GM19351 (cell line): ENCODE results near the gene OS9.

ENCODE experiments used
- ATAC-seq: cut with Tn5 transposase; IDR thresholded peaks from one replicate; pipeline ENCODE4 v1.9.1; 2021; ENCODE audit warnings: mild to moderate bottlenecking, moderate library complexity; ENCODE audit not compliant: unreplicated experiment

The OS9 gene

DNA sequence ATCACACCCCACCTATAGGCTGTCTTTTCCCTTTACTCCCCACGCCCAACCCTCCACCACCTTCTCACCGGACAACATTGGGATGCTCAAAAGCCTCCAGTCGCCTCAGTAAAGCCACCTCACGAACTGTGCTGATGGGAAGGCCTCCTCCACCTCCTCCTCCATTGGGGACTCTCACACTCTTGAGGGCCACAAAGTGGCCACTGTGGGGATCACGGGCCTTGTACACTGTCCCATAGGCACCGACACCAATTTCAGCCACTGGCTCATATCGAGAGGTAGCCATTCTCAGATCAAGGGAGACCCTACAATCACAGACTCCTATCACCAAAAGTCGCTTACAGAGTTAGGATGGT lies 57.5 kb downstream of the OS9 start:
- ATAC-seq: no peak

- ATAC-seq: peak; percentile 64
Observed at GRCh38 chr12:57751788-57752667, 58.1 kb downstream of the OS9 start, which contains the start of gene CDK4. Gene CDK4 (minus strand): TSS chr12:57752310. CDS start chr12:57751717, 593 bp downstream.

- no peak for ATAC-seq
Observed at GRCh38 chr12:57752668-57753000, 58.7 kb downstream of the OS9 start.

DNA sequence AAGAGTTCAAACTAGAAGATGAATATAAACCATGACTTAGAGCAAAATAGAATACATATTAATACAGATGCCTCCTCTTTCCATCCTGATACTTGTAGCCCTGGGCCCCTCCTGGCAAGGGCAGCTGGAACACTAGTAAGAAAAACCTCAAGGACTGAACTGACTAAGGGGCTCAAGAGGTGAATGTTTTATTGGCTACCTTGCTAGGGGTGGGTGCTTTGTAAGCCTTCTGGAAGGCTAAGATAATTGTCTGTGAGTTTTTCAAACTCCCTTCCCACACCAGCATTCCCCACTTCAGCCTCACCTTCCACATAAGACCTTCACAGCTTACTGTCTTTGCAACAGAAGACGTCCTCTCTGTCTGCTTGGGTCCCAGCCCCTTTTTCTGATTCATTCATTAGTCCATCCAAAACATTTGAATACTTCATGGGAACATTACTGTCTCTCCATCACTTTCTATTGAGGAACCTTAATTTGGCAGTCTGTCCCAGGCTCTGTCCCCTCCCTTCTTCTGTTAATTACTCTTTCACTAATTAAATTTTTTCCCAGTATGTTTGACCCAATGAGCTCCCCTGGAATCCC lies 59.9 kb downstream of the OS9 start:
- no peak for ATAC-seq

DNA sequence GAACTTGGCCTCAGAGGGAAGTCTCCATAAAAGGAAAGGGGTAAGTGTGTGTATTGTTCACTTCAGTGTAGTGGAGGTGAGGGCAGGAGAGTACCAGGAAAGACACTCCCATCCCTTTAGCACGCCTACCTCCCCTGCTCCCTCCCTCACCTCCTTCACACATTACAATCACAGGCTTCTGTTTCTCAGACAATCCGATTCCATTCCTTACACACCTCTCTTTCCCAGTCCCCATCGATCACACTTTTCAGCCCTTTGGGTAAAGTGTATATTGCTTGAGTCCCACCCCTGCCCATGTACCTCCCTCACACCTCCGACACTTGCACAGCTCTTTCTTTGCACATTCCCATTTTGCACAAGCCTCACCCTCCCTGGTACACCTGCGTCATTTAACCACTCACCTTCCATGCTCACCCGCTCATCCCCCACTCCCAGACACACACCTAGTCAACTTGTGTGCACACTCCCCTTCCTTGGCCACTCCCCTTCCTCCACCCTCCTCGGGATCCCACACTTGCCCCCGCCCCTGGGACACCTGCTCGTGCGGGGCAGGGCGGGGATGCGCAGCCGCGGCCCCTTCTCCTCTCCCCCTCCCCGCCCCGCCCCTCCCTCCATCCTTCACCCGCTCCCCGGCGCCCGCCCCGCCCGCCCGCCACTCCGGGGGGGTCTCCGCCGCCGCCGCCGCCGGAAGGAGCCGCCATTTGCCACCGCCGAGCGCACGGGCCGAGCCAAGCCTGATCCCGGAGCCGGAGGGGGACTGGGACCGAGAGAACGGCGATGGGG lies 60.7 kb downstream of the OS9 start, which contains the start of gene MARCHF9:
TSS of gene MARCHF9 (plus strand) at position 693 of the 783 bp plus-strand sequence. CDS start 426 bp downstream, outside the sequence.
- peak; percentile 40 for ATAC-seq

- ATAC-seq: no peak
Observed at GRCh38 chr12:57755194-57755453, 61.2 kb downstream of the OS9 start.

- no peak for ATAC-seq
Observed at GRCh38 chr12:57755454-57756372, 61.8 kb downstream of the OS9 start.

DNA sequence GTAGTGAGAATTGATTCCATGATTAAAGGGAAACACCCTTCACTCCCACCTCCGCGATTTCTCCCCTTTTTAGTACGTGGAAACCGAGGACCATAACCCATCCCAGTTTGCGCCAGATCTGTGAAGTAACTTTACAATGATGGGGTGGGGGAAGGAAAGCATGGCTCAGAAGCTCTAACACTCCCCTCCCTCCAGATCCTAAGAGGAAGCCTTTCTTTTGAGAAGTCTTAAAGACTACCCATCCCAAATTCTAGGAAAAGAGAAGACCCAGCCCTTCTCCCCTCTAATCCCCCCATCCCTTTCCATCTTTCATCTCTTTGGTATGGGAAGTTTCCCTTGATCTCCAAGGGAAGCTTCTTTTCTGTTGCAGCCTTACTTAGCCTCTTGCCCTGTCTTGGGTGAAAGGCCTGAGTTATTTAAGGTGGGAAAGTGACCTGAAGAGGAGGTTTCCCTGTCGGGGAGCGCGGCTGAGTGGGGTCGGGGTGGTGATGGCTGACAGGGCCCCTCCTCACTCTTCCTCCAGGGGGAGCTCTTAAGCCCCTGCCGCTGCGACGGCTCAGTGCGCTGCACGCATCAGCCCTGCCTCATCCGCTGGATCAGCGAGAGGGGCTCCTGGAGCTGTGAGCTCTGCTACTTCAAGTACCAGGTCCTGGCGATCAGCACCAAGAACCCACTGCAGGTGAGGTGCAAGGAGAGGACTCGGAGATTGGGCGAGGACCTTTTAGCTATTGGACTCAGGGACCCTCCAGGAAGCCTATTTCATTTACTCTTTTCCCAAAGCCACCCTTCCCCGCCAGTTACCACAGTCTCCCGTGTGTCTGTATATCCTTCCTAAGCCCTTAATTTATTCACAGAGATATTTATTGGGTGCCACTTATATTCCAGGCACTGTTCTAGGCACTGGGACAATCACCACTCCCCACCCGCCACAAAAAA lies 62.7 kb downstream of the OS9 start:
- ATAC-seq: peak; percentile 25

DNA sequence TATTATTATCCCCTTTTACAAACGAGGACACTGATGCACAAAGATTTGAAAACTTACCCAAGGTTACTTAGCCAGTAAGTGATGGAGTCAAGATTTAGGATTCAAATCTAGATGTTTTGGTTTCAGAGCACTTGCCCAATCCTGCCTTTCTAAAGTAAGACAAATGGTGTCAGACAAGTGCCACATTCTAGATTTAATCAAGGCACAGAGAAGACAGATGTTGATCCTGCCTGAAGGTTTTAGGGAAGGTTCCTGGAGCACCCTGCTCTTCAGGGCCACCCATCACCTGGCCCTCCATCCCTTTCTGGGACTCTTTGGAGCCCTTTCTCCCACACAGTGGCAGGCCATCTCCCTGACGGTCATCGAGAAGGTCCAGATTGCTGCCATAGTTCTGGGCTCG lies 63.8 kb downstream of the OS9 start:
- no peak for ATAC-seq

DNA sequence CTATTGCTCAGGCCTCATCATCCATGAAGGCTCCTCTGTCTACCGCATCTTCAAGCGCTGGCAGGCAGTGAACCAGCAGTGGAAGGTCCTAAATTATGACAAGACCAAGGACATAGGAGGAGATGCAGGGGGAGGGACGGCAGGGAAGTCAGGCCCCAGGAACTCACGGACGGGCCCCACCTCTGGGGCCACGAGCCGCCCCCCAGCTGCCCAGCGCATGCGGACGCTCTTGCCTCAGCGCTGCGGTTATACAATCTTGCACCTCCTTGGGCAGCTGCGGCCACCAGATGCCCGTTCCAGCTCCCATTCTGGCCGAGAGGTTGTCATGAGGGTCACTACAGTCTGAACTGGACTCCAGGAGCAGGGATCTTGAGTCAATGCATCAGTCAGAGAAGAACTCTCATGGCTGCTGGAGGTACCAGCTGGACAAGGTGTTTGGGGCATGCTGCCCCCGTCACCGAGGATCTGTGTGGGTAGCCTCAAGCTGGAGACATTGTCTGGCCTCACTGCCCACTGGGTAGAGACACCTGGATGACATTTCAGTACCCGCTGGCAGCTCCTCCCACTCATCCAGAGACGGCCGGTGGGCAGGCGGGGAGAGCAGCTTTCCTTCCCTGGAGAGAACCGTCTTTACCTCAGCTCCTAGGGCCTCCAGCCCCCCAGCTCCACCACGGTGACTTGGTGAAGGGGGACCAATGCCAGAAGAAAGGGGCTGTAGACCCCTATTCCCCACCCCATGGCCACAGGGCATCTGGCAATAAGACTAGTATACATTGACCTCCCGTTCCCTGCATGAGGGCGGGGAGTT lies 64.8 kb downstream of the OS9 start:
- no peak for ATAC-seq

DNA sequence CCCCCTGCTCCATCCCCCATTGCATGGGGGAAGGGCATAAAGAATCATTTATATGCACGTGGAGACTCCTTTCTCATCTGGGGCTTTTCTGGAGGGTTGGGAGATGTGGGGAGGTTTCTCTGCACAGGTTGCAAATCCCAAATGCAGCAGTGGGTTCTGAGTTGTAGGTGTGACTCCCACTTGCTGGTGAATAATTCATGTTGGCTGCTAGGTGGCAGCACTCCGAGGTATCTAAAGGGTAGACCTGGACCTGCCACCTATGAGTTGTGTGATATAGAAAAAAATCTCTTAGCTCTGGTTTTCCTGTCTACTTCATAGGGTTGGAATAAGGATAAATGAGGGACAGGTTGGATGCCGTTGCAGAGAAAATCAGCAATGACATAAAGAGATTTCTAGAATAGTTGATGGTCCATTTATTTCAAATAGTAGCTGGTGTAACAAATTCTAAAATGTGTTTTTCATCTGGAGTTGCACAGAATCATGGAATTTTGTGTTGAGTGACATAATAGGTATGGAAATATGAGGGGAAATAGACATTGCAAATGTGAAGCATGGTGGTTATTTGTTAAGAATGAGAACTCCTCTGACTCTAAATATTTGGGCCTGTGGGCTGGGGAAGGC lies 65.5 kb downstream of the OS9 start:
- no peak for ATAC-seq

DNA sequence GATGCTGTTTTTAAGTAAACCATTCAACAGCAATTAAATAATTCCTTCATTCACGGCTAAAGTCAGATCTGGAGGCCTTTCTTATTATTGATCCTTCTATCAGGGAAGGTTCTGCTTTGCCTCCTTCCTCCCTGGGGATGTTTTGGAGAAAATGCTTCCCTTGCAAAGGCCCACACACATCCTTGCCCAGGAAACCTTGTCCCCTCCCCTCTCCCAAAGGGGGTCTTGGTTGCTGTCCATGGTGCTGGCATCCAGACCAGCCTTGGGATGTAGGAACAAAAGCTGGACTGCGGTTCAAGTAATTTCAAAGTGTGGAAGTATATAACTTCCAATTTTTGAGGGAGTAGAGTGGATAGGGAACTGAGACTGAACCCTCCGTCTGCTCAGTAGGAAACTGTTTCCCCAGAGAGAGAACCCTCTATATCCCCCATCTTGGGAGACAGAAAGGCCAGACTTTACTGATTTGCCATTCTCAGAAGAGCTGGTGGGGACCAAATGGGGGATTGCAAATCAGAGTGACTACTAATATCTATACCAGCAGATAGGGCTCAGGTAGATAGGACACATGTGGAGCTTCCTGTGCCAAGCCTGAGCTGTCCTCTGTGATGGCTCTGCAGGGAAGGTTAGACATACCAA lies 66.5 kb downstream of the OS9 start:
- no peak for ATAC-seq

DNA sequence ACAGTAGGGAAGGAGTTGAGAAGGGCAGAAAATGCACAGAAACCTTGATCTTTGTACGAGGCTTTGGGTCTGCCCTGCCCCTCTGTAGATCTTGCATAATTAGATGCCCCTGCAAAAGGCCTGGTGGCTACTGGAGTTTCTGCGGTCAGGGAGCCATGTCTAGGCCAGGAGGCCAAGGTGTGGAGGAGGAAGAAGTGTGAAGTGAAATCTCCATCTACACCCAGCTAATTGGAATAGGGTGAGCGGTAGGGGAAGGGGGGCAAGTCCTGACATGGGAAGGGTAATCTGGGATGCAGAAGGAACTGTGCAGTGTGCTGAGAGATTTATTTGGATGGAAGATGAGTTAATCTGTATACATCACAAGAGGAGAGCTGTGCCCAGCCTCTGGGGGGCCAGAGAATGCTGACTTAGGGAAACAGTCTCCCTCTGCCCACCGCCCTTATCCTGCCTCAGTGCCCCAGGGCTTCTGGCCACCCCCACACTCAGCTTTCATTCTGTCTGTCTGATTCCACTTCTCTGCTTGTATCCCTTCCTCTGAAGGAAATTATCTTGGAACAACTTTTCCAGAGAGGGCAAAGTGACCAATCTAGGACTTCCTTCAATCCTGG lies 67.6 kb downstream of the OS9 start:
- no peak for ATAC-seq

- ATAC-seq: no peak
Observed at GRCh38 chr12:57762463-57762862, 68.5 kb downstream of the OS9 start.

DNA sequence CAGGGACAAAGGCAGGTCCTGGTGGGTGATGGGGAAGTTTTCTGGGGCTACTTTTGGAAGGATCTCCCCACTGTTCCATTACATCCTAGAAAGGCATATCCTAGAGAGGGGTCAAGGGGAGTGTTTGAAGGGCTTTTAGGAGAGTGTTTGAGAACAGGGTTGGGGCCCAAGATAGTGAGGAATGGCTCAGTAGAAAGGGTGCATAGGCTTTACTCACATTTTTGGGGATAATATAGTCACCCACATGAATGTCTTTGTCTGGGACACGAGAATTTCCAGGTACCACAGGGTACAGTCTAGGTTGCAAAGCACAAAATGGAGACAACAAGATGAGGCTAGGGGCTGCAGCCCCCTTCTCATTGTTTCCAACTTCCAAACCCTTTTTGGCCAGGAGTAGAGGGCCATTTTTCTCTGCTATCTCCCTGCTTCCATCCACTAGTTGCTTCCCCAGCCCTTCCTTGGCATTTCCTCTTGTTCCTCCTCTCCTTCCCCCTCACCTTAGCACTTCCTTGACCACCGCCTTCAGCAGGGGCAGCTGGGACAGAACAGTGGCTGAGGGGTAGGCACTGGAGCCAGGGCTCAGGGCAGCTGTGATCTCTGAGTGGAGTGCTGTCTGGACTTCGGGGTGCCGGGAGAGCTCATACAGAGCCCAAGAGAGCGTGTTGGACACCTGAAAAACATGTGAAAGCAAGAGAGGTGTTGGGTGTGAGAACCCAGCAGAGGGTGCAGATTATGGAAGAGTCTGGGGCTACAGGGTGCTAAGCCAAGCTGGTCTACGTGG lies 70.1 kb downstream of the OS9 start:
- no peak for ATAC-seq

- ATAC-seq: peak; percentile 1
Observed at GRCh38 chr12:57764662-57765002, 70.7 kb downstream of the OS9 start.
